Endometrium (tissue), 2 donors: ENCODE data around the gene ZNF831.

ENCODE experiments used
- FAIRE-seq: peaks from 2 replicates; lab custom pipeline; 2012; peaks lifted over from hg19 to GRCh38; lab: Jason Lieb, UNC
- donor health status: control.
- donor health status: control.

The ZNF831 gene

DNA sequence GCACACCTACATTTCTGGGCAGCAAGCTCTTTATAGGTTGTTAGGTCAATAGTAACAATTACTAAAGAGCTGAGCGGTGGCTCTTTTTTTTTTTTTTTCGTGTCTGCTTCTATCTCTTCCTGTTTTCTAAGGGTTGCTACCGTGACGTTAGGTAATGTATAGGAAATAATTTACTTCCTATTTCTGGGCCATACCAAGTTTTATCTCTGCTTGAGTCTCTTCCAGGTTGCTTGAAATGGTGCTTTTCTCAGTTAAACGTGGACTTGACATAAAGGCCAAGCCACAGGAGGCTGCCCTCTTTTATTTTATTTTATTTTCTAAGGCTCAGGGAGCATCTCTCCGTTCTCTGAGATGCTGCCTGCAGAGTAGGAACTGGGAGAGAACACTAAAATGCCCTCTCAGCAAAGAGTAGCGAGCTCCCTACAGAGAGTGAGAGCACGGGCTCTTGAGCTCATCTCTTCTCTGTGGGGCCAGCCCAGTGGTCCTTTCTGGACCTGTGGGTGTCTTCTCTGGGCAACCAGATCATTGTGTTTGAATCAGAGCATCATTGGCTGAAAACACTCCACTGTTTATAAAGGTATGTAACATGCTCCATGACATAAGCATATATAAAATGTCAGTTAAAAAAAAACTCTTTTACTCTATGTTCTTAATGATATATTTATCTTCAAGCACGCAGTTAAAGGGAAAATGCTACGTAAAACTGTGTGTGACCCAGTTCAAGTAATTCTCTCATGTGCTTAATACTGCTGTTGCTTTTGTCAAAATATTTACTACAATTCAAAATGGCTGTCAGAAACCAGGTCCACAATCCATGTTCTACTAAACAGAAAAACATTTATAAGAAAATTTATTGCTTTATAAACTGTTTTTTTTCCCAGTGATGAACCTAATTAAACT is at the start of gene ZNF831:
Gene ZNF831 (plus strand): TSS at position 191 of the 900 bp plus-strand sequence. CDS start 27,199 bp downstream, outside the sequence.
- no peak for FAIRE-seq

- FAIRE-seq: no peak
Observed at GRCh38 chr20:59117526-59117925, 46.1 kb upstream of the ZNF831 start.

DNA sequence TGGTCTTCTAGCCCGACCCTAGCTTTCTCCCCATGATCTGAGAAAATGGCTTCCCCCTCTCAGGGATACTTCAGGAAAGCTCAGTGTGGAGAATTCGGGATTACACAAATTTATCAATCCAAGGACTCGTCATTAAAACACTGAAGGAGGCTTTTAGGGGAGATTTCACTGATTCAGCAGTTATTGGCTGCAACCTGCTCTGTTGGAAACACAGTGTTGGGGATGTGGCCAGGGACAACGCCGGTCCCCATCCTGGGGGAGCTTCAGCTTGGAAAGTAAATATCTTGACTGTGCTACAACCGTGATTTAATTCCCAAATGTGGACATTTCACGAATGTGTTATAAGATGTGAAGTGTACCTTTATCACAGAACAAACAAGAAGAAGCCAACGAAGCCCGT is 44.8 kb upstream of the ZNF831 start:
- FAIRE-seq: no peak

- no peak for FAIRE-seq
Observed at GRCh38 chr20:59120491-59120890, 43.1 kb upstream of the ZNF831 start.

- FAIRE-seq: no peak
Observed at GRCh38 chr20:59120919-59121318, 42.7 kb upstream of the ZNF831 start.

DNA sequence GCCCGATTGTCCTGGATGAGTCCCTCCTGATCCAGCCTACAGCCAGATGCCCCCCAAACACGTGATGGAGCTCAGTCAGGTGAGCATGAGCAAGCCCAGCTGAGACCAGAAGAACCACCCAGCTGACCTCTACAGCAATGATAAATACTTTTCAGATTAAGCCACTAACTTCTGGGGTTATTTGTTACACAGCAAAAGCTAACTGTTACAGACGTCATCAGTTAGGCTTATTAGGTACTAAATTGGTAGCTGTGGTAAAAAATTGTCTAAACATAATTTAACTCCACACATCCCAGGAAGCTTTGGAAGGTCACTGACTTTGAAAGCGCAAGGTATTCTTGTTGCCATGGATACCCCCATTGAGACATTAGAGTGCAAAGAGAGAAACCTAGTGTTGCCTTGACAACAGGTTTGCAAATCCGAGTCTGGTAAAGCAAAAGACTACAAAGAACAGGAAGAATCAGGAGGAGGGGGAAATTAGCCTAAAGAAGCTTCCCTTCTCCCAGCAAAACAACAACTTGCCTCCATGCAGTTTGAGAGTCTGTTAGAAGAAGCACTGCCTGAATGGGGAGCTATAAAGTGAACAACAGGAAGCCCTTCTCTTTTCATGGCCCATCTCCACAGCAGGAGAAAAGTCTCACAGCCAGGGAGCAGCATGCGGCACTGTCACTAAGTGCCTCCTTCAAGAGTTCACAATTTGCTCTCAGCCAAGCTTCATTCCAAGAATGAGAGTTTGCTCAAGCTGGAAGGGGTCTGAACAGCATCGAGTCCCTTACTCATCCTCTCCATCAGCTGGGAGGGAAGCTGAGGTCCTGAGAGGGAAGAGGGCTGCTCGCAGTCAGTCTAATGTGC is 41.7 kb upstream of the ZNF831 start:
- FAIRE-seq: no peak

DNA sequence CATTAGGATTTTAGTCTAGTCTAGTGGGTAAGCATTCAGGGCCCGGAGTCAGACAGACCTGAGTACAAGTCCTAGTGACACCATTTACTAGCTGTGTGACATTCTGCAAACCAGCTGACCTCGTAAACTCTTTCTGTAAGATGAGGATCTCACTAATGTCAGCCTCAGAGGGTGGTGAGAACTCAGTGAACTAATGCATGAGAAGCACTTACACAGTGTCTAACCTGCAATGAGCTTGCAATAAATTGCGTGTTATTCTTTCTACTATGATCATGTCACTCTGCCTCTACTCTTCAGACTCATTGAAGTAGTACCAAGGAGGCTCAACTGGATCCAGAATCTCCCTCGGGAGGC is 41.1 kb upstream of the ZNF831 start:
- FAIRE-seq: no peak

DNA sequence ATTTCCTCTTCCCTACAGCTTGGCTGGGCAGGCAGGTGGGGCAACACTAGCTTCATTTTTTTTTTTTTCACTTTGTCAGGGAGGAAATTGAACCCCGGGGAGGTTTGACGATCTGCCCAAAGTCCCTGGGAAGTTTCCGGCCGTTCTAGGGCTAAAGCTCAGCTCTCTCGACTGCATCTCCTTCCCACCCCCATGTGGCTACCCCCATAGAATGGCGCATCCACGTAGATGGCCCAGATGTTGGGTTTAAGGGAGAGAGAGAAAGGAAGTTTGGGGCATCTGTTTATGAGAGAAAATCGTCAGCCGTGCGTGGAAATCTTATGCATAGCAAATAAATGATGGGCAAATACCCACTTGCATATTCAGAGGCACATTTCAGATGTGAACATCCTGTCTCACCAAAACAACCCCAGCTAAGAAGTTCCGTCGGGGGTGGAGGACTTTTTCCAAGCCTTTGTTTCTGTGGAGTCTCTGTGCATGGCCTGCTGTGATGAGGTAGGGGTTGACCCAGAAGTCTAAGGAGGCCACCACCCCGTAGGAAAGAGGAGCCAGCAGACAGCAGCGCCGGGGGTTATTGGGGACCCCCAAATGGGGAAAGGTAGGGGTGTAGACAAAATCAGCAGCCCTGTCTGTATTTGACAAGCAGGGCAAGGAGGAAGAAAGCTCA is 40.5 kb upstream of the ZNF831 start:
- no peak for FAIRE-seq

- no peak for FAIRE-seq
Observed at GRCh38 chr20:59123678-59124255, 39.9 kb upstream of the ZNF831 start.

GRCh38 chr20:59124296-59125029 is 39.2 kb upstream of the ZNF831 start:
- FAIRE-seq: no peak

- FAIRE-seq: no peak
Observed at GRCh38 chr20:59125332-59125731, 38.3 kb upstream of the ZNF831 start.

- no peak for FAIRE-seq
Observed at GRCh38 chr20:59125836-59126235, 37.8 kb upstream of the ZNF831 start.

DNA sequence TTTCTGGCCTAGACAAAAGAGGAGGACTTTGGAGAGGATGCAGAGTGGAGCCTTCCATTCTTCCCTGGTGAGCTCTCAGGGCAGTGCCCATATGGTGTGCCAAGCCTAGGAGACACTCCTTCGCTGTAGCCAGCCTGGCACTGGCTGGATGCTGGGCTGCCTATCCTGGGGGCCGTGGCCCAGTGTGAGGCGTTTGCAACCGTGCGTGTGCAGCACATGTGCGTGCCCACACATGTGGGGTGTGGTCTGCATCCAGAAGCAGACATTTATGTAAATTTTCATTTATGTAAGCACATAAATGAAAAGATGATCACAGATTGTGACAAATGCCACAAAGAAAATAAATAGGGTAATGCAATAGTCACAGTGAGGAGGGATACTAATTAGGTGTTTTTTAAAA is 35.8 kb upstream of the ZNF831 start:
- FAIRE-seq: no peak

GRCh38 chr20:59131551-59132285 is 31.9 kb upstream of the ZNF831 start:
- FAIRE-seq: no peak

DNA sequence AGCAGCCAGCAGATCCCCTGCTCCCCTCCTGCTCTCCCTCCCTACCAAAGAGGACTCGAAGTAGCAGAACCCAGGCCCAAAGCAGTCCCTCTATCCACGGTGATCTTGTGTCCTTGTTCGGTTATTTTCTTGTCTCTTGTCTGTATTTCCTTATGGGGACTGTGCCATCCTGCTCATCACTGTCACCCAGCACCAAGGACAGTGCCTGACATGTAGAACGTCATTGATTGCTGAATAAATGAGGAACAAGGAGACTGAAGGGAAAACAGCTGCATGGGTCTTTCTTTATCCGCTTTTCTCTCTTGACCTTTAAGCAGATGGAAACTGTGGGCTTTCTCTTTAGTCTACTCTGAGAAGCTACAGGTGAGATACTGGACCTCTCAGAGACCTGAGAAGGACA is 29.4 kb upstream of the ZNF831 start:
- FAIRE-seq: no peak

- no peak for FAIRE-seq
Observed at GRCh38 chr20:59135093-59135492, 28.5 kb upstream of the ZNF831 start.

DNA sequence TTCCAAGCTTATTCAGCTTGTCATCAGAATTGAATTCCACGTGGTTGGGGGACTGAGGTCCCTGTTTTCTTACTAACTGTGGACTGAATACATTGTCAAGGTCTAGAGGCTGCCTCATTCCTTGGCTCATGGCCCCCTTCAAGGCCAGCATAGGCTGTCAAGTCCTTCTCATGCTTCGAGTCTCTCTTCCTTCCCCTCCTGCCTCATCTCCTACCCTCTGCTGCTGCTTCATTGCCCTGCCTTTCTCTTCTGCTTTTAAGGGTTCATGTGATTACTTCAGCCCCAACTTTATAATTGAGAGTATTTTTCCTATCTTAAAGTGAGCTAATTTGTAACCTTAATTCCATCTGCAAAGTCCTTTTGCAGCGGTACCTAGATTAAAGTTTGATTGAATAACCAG is 27.6 kb upstream of the ZNF831 start:
- no peak for FAIRE-seq

GRCh38 chr20:59137532-59137931 is 26.1 kb upstream of the ZNF831 start:
- no peak for FAIRE-seq

DNA sequence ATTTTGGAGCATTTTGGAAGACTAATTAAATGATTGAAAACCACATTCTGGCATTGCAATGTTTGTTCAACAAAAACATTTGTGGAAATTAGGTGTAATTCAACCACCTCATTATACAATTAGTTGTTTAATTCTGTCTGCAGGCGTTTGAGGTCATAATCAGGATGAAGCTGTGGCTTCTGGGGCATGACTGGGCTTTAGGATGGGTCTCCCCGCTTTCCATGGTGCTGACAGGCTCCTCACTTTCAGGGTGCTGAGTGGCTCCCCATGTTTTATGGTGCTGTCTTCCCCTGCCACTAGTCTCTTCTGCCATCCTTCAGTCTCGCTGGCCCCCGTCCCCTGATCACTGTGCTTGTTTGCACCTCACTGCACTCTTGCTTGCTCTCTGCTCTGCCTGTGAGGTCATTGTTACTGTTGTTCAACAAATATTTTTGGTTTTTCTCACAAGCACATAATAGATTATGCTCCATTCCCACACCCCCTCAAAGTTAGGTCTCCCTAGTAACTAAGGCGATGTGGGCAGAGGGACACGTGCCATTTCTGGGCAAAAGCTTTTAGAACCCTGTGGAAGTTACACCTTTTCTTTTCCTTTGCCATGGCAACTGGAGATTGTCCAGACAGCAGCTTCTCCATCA is 25.4 kb upstream of the ZNF831 start:
- FAIRE-seq: no peak

GRCh38 chr20:59139998-59140397 is 23.6 kb upstream of the ZNF831 start:
- FAIRE-seq: no peak
